Liver (tissue), 9 donors: ENCODE results near the gene SLC6A12. TPM values are rescaled to one million over a fixed set of nuclear protein-coding genes. Genes with fewer than 3 reads are reported as not detected.

ENCODE experiments used
- DNase-seq: peaks from one replicate; pipeline ENCODE4 v3.0.0-alpha.2; 2017; ENCODE audit warnings: low spot score
- H3K27ac ChIP-seq, 2 donors: one replicate each; pipeline ENCODE4 v1.7.0; 2013; ENCODE audit warnings: inconsistent platforms in 2 of 2, low read length in 2 of 2, control low read depth in 1 of 2, low read depth in 1 of 2, mild to moderate bottlenecking in 1 of 2
- H3K27me3 ChIP-seq, 4 donors: one replicate each; pipeline versions ENCODE4 v1.6.1 to v1.7.0; 2013; ENCODE audit warnings: low read length in 3 of 4, inconsistent platforms in 1 of 4, mild to moderate bottlenecking in 1 of 4, moderate library complexity in 1 of 4; ENCODE audit not compliant: control insufficient read depth in 4 of 4, insufficient read depth in 4 of 4
- H3K36me3 ChIP-seq, 4 donors: one replicate each; pipeline versions ENCODE4 v1.6.1 to v1.7.0; 2013; ENCODE audit warnings: low read length in 3 of 4, mild to moderate bottlenecking in 3 of 4, low read depth in 1 of 4, moderate library complexity in 1 of 4; ENCODE audit not compliant: control insufficient read depth in 4 of 4, insufficient read depth in 3 of 4
- H3K4me1 ChIP-seq, 4 donors: one replicate each; pipeline versions ENCODE4 v1.6.1 to v1.7.0; 2013; ENCODE audit warnings: low read length in 3 of 4, mild to moderate bottlenecking in 3 of 4, moderate library complexity in 1 of 4; ENCODE audit not compliant: control insufficient read depth in 4 of 4, insufficient read depth in 4 of 4
- H3K4me3 ChIP-seq, 3 donors: one replicate each; pipeline versions ENCODE4 v1.6.1 to v1.7.0; 2013; ENCODE audit warnings: low read length in 3 of 3, control low read depth in 1 of 3, low read depth in 1 of 3, mild to moderate bottlenecking in 1 of 3
- H3K9ac ChIP-seq, 2 donors: one replicate each; pipeline ENCODE4 v1.7.0; 2013; ENCODE audit warnings: low read length in 2 of 2, mild to moderate bottlenecking in 2 of 2, moderate library complexity in 2 of 2, control low read depth in 1 of 2, low read depth in 1 of 2
- H3K9me3 ChIP-seq, 4 donors: one replicate each; pipeline versions ENCODE4 v1.6.1 to v1.7.0; 2013; ENCODE audit warnings: low read length in 3 of 4; ENCODE audit not compliant: control insufficient read depth in 4 of 4
- CTCF ChIP-seq: fragments of 150-350 bp; IDR thresholded peaks from 2 replicates; pipeline ENCODE4 v1.5.1; 2017; ENCODE audit warnings: improper control_type of control experiment, low read depth, low read length; ENCODE audit not compliant: missing input control
- EGR1 ChIP-seq, 2 donors: IDR thresholded peaks; 2 replicates each; pipeline ENCODE4 v1.6.1; 2016 to 2018; ENCODE audit warnings: antibody characterized with exemption in 2 of 2, low read depth in 2 of 2
- FOXA1 ChIP-seq: IDR thresholded peaks from 2 replicates; pipeline ENCODE4 v1.6.1; 2016; ENCODE audit warnings: antibody characterized with exemption
- FOXA2 ChIP-seq: IDR thresholded peaks from 2 replicates; pipeline ENCODE4 v1.6.1; 2016; ENCODE audit warnings: antibody characterized with exemption
- GABPA ChIP-seq, 2 donors: IDR thresholded peaks in 1 of 2; conservative IDR thresholded peaks in 1 of 2; 2 replicates each; pipeline ENCODE4 v1.6.1; 2016; ENCODE audit warnings: antibody characterized with exemption in 2 of 2, mild to moderate bottlenecking in 1 of 2, moderate library complexity in 1 of 2
- HNF4A ChIP-seq, 2 donors: conservative IDR thresholded peaks; 2 replicates each; pipeline ENCODE4 v1.6.1; 2016; ENCODE audit warnings: antibody characterized with exemption in 2 of 2, mild to moderate bottlenecking in 2 of 2
- HNF4G ChIP-seq: IDR thresholded peaks from 2 replicates; pipeline ENCODE4 v1.6.1; 2016; ENCODE audit warnings: antibody characterized with exemption
- JUND ChIP-seq, 2 donors: IDR thresholded peaks; 2 replicates each; pipeline ENCODE4 v1.6.1; 2016; ENCODE audit warnings: antibody characterized with exemption in 2 of 2
- NR2F2 ChIP-seq: IDR thresholded peaks from 2 replicates; pipeline ENCODE4 v1.6.1; 2016; ENCODE audit warnings: antibody characterized with exemption
- RAD21 ChIP-seq, 2 donors: IDR thresholded peaks; 2 replicates each; pipeline ENCODE4 v1.6.1; 2016; ENCODE audit warnings: antibody characterized with exemption in 2 of 2, mild to moderate bottlenecking in 2 of 2
- REST ChIP-seq: IDR thresholded peaks from 2 replicates; pipeline ENCODE4 v1.6.1; 2016; ENCODE audit warnings: antibody characterized with exemption, mild to moderate bottlenecking
- RXRA ChIP-seq, 2 donors: IDR thresholded peaks; 2 replicates each; pipeline ENCODE4 v1.6.1; 2017 to 2018; ENCODE audit warnings: antibody characterized with exemption in 2 of 2, mild to moderate bottlenecking in 1 of 2
- SP1 ChIP-seq: IDR thresholded peaks from 2 replicates; pipeline ENCODE4 v1.6.1; 2018; ENCODE audit warnings: antibody characterized with exemption, mild to moderate bottlenecking
- TAF1 ChIP-seq: conservative IDR thresholded peaks from 2 replicates; pipeline ENCODE4 v1.6.1; 2016; ENCODE audit warnings: antibody characterized with exemption, mild to moderate bottlenecking
- YY1 ChIP-seq: IDR thresholded peaks from 2 replicates; pipeline ENCODE4 v1.6.1; 2016; ENCODE audit warnings: antibody characterized with exemption, mild to moderate bottlenecking
- ZBTB33 ChIP-seq: IDR thresholded peaks from 2 replicates; pipeline ENCODE4 v1.6.1; 2016; ENCODE audit warnings: antibody characterized with exemption
- WGBS: extraction: QIAGEN DNeasy Blood & Tissue Kit; methylation state at CpG from one replicate; pipeline ENCODE4 v1.1.7; 2013; 5-methylcytosine and 5-hydroxymethylcytosine counted together
- polyA plus RNA-seq, 2 donors: library from polyadenylated mRNA; stranded (reverse) in 1 of 2; unstranded in 1 of 2; fragments of 200-250 nt in 1 of 2; fragments of >200 nt in 1 of 2; fragmentation: Nextera tagmentation in 1 of 2; extraction: Ambion mirVana in 1 of 2; gene quantifications; one replicate each; pipeline versions ENCODE4 v1.2.1 to v1.2.3, GENCODE V29; 2013 to 2015
- total RNA-seq, 2 donors: library from RNA; depleted of rRNA; stranded (reverse); fragments of >200 nt; gene quantifications; one replicate each; pipeline ENCODE4 v1.2.3, GENCODE V29; 2014
- TF ChIP-seq, protein P1 (sequence below): IDR thresholded peaks from 2 replicates; pipeline ENCODE4 v1.6.1; 2016; ENCODE audit warnings: antibody characterized with exemption
- donor health status: healthy.
- donor health status: healthy.
- donor health status: healthy.
- donor health status: healthy.
- donor health status: healthy.

Gene SLC6A12
- total and polyA plus RNA-seq, 4 donors, result 18.2 to 30.3 (median 23.2) TPM

DNA sequence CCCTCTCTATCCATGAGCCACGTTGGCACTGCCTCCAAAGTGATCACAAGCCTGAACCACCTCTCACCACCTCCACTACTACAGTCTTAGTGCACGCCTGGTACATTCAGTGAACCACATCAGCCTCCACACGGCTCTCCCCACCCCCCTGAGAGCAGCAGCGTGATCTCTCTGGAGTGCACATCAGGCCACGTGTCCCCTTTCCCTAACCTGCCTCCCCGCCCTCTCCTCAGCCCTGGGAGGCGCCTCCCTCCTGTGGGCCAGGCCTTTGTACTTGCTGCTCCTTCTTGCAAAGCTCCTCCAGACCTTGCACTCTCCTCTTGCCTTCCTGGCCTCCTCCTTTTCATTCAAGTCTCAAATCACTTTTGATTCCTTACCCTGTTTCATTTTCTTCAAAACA lies 49.8 kb downstream of the SLC6A12 start (continued):
- TF ChIP-seq CTCF (no peak), RXRA (IDR thresholded peaks at IDR 0.05) (no peak), GABPA (IDR thresholded peaks at IDR 0.05 in 1 of 2, conservative IDR thresholded peaks at IDR 0.05 in 1 of 2) (no peak)

DNA sequence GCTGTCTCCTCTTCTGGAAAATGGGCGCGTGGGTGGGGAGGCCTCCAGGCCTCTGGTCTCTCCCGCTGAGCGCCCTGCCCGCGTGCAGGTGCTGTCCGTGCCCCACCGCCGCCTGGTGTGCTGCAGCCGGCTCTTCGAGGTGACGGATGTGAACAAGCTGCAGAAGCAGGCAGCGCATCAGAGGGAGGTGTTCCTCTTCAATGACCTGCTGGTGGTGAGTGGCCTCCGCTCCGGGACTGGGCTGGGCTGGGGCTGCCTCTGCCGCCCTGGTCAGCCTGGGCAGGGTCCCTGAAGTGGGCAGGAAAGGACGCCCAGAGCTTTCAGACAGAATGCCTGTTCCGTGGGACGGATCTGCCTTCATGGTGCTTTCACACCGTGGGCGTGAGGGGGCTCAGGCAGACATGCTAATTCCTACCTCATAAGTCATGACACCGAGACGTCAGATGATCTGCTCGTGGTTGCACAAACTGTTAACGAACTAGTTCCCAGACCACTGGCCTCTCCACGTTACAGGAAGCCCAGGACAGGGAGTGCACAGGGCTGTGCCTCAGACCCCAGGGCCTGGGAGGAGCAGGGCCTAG lies 50.5 kb downstream of the SLC6A12 start:
- Histone ChIP-seq H3K36me3 (no peaks in the 10 kb centered on the region), H3K27me3 (no peaks in the 10 kb centered on the region), H3K4me1 (peaks cover 0 to 10% (median 6%) of the 10 kb centered on the region in 4 donors), H3K27ac (no peak overlapping the region), H3K9ac (no peak overlapping the region), H3K4me3 (no peak overlapping the region), H3K9me3 (no peaks in the 10 kb centered on the region)
- DNase-seq, result no peak
- TF ChIP-seq, protein P1, sequence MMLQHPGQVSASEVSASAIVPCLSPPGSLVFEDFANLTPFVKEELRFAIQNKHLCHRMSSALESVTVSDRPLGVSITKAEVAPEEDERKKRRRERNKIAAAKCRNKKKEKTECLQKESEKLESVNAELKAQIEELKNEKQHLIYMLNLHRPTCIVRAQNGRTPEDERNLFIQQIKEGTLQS, result no peak
- TF ChIP-seq GABPA (IDR thresholded peaks at IDR 0.05 in 1 of 2, conservative IDR thresholded peaks at IDR 0.05 in 1 of 2) (no peak), EGR1 (IDR thresholded peaks at IDR 0.05; ENCODE audit: low read depth in 2 of 2) (no peak), YY1 (no peak), JUND (IDR thresholded peaks at IDR 0.05) (no peak), ZBTB33 (no peak), HNF4G (no peak), CTCF (no peak), FOXA1 (no peak), SP1 (no peak)
- WGBS, result 95% methylated on average over 26 of the region's 26 CpGs

- H3K4me3 ChIP-seq, result no peak overlapping the region
- TF ChIP-seq RAD21 (IDR thresholded peaks at IDR 0.05) (no peak), TAF1 (no peak), SP1 (no peak), EGR1 (IDR thresholded peaks at IDR 0.05; ENCODE audit: low read depth in 2 of 2) (no peak), GABPA (IDR thresholded peaks at IDR 0.05 in 1 of 2, conservative IDR thresholded peaks at IDR 0.05 in 1 of 2) (no peak), HNF4A (conservative IDR thresholded peaks at IDR 0.05) (no peak), REST (no peak), HNF4G (no peak), FOXA2 (no peak), NR2F2 (no peak), RXRA (IDR thresholded peaks at IDR 0.05) (no peak)
Measured at GRCh38 chr12:162467-163307, 51.3 kb downstream of the SLC6A12 start.

More at GRCh38 chr12:162467-163307, 51.3 kb downstream of the SLC6A12 start:
- Histone ChIP-seq H3K4me1 (peaks cover 0 to 10% (median 6%) of the 10 kb centered on the region in 4 donors), H3K27me3 (no peaks in the 10 kb centered on the region), H3K27ac (no peak overlapping the region), H3K36me3 (no peaks in the 10 kb centered on the region), H3K9ac (no peak overlapping the region), H3K9me3 (no peaks in the 10 kb centered on the region)
- no peak for DNase-seq
- 83% methylated on average over 18 of the region's 18 CpGs for WGBS
